Mesothelial cell of epicardium (in vitro differentiated cells): ENCODE data around the gene RERE. TPM values are rescaled to one million over a fixed set of nuclear protein-coding genes. Genes with fewer than 3 reads are reported as not detected.
"Not testable (repeated sequence)": the region's sequence is repeated elsewhere in the genome, so short reads cannot be mapped to it uniquely, and the experiment has no call there.

ENCODE experiments used
- DNase-seq, 2 experiments: peaks; one replicate each; pipeline ENCODE4 v3.0.0; 2021; ENCODE audit warnings: low spot score in 2 of 2; ENCODE audit not compliant: unreplicated experiment in 2 of 2
- H3K27ac Mint-ChIP-seq: 2 replicates; pipeline ENCODE4 v1.8.0; 2021; ENCODE audit warnings: mixed read lengths
- H3K27me3 Mint-ChIP-seq: 2 replicates; pipeline ENCODE4 v1.8.0; 2021; ENCODE audit warnings: low read depth, mixed read lengths
- H3K36me3 Mint-ChIP-seq: 2 replicates; pipeline ENCODE4 v1.8.0; 2021; ENCODE audit warnings: mixed read lengths
- H3K4me1 Mint-ChIP-seq: 2 replicates; pipeline ENCODE4 v1.8.0; 2021; ENCODE audit warnings: mixed read lengths
- H3K4me3 Mint-ChIP-seq: 2 replicates; pipeline ENCODE4 v1.8.0; 2021; ENCODE audit warnings: mild to moderate bottlenecking, moderate library complexity, mixed read lengths
- H3K9me3 Mint-ChIP-seq: 2 replicates; pipeline ENCODE4 v1.8.0; 2021; ENCODE audit warnings: mixed read lengths
- CTCF ChIP-seq: fragments of 200-600 bp; sonication (generic); IDR thresholded peaks from one replicate; pipeline ENCODE4 v1.5.0; 2021; ENCODE audit warnings: antibody characterized with exemption; ENCODE audit not compliant: unreplicated experiment
- total RNA-seq: library from RNA; stranded (reverse); gene quantifications from 3 replicates; pipeline ENCODE4 v1.2.1, GENCODE V29; 2021

RERE gene
- total RNA-seq, 1 donor from 2014 or later: 187 TPM

DNA sequence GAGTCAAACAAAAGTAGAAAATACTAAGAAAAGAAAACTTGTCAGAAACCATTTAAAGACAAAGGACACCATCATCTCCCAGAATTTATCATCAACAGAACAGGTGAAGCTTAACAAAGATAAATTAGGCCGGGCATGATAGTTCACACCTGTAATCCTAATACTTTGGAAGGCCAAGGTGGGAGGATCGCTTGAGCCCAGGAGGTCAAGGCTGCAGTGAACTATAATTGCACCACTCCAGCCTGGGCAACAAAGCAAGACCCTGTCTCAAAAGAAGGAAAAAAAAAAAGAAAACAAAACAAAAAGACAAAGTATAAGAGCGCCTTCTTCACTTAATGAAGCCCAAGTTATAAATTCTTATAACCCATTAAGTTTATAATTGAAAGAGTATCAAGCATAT lies 25.6 kb downstream of the RERE start:
- Mint-ChIP-seq H3K4me1 (peaks cover 36% of the 10 kb centered on the region), H3K27me3 (no peaks in the 10 kb centered on the region), H3K4me3 (no peak overlapping the region), H3K9me3 (no peaks in the 10 kb centered on the region), H3K27ac (peak overlapping the region; percentile 73), H3K36me3 (peaks cover 3% of the 10 kb centered on the region)
- TF ChIP-seq CTCF: no peak
- no peak for DNase-seq

DNA sequence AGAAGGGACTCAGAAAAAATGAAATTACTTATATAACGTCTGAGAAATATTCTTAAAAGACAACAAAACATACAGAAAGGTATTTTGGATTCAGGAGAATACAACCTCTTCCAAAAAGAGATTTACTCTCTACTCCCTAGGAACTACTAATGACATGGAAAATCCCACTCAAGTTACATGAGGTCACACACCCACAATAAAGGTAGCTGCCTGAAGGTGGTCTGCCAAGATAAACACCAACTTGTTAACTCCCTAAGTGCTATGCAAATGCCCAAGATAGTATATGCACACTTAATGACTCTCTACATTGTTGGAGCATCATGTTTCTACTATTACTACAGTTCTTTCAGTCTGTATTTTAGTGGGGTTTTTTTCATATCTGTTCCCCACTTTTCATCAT lies 26.5 kb downstream of the RERE start:
- TF ChIP-seq CTCF: no peak
- Mint-ChIP-seq H3K4me3 (no peak overlapping the region), H3K4me1 (peaks cover 36% of the 10 kb centered on the region), H3K36me3 (peaks cover 3% of the 10 kb centered on the region), H3K9me3 (no peaks in the 10 kb centered on the region), H3K27ac (peak overlapping the region; percentile 73), H3K27me3 (no peaks in the 10 kb centered on the region)
- DNase-seq: no peak

DNA sequence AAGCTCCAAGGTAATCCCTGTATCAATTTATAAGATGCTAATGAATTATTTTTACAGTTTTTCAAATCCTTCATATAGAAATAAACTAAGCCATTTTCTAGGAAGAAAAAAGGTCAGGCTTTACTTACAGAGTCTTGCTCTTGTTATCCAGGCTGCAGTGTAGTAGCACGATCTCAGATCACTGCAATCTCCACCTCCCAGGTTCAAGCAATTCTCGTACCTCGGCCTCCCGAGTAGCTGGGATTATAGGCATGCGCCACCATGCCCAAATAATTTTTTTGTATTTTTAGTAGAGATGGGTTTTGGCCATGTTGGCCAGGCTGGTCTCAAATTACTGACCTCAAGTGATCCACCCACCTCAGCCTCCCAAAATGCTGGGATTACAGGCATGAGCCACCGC lies 27.0 kb downstream of the RERE start:
- Mint-ChIP-seq H3K9me3 (no peaks in the 10 kb centered on the region), H3K4me3 (no peak overlapping the region), H3K36me3 (peaks cover 5% of the 10 kb centered on the region), H3K27me3 (no peaks in the 10 kb centered on the region), H3K27ac (no peak overlapping the region), H3K4me1 (peaks cover 36% of the 10 kb centered on the region)
- DNase-seq: no peak
- TF ChIP-seq CTCF: no peak

DNA sequence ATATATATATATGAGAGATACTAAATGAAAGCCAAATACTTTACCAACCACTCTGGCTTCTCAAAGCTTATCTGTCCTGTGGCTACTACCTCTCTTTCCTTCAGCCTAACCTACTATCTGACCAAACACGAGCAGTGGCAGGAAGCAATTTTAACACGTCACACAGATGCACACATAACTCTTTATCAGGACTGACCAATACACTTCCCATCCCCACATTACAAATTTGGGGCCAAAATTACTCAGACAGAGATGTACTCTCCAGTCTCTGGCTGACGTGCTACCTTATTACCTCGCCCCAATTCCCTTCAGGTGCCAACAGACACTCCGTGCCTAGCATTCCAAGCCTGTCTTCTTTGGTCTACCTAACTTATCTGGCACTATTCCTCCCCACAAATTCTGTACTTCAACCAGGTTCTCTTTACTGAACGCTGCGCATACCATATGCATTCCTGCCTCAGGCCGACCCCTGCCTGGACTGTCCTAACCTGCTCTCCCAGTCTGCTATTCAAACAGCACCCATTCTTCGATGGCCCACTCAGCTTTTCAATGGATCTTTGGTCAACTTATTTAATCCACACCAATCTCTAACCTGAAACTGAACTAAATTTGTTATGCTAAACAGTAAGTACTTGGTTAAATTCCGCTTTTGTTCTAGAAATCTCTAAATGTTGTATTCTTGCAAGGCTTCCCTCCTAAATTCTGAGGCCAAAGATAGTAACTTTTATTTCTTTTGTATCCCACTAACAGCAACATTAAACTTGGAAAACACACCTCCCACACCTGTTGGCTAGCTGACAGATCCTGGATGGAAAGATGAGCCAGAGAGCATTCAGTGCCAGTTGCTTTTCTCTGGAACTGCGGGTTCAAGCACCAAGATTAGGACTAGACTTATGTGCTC lies 27.9 kb downstream of the RERE start:
- H3K27ac Mint-ChIP-seq: peak overlapping the region; percentile 91

GRCh38 chr1:8787218-8787617 lies 30.2 kb downstream of the RERE start:
- DNase-seq: no peak
- Mint-ChIP-seq H3K9me3 (no peaks in the 10 kb centered on the region), H3K36me3 (peaks cover 5% of the 10 kb centered on the region), H3K4me3 (no peak overlapping the region), H3K27me3 (no peaks in the 10 kb centered on the region), H3K27ac (peak overlapping the region; percentile 5), H3K4me1 (peaks cover 32% of the 10 kb centered on the region)
- no peak for TF ChIP-seq CTCF

More for the DNA sequence above, 27.9 kb downstream of the RERE start:
- peak in 1 of 2 experiments; percentile 42 for DNase-seq
- H3K4me1 Mint-ChIP-seq: peaks cover 36% of the 10 kb centered on the region
- no peak for TF ChIP-seq CTCF
- no peaks in the 10 kb centered on the region for H3K9me3 Mint-ChIP-seq
- H3K27me3 Mint-ChIP-seq: no peaks in the 10 kb centered on the region
- peaks cover 5% of the 10 kb centered on the region for H3K36me3 Mint-ChIP-seq
- H3K4me3 Mint-ChIP-seq: peak overlapping the region; percentile 1

GRCh38 chr1:8786204-8786603 lies 31.2 kb downstream of the RERE start:
- H3K4me1 Mint-ChIP-seq: peaks cover 25% of the 10 kb centered on the region
- H3K36me3 Mint-ChIP-seq, H3K9me3 Mint-ChIP-seq, DNase-seq, H3K4me3 Mint-ChIP-seq, H3K27me3 Mint-ChIP-seq, H3K27ac Mint-ChIP-seq: not testable (repeated sequence)
